ENCODE results near the gene SMG6.

The SMG6 gene

DNA sequence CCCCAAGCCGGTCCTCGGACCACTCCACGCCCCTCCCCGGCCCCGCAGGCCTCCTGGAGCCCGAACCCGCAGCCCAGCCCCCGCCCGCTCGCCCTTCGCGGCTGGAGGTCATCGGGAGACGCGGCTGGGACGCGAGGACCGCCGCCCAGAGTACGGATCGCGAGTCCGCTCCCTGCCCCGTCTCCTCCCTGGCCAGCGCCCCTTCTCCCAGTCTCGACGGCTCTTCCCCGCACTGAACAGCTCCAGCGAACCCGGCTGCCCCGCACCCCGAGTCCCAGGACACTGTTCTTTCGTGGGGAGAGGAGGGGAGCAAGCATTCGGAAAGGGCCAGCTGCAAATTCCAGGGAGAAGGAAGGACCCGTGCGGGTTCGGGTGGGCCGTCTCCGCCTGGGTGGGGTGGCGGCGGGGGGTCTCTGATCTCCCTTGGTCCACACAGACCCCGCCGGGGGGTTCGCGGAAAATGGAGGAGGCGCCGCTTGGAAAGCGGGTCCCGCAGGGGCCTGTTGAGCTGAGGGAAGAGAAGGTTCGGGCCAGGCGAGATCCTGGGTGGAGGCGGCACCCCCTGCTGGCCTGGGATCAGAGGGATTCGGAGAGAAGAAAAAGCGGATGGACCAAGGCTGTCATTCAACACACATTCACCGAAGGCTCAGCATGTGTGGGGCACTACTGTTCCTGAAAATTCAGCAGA is 277.8 kb downstream of the SMG6 start (continued):
- TF ChIP-seq, protein P1, sequence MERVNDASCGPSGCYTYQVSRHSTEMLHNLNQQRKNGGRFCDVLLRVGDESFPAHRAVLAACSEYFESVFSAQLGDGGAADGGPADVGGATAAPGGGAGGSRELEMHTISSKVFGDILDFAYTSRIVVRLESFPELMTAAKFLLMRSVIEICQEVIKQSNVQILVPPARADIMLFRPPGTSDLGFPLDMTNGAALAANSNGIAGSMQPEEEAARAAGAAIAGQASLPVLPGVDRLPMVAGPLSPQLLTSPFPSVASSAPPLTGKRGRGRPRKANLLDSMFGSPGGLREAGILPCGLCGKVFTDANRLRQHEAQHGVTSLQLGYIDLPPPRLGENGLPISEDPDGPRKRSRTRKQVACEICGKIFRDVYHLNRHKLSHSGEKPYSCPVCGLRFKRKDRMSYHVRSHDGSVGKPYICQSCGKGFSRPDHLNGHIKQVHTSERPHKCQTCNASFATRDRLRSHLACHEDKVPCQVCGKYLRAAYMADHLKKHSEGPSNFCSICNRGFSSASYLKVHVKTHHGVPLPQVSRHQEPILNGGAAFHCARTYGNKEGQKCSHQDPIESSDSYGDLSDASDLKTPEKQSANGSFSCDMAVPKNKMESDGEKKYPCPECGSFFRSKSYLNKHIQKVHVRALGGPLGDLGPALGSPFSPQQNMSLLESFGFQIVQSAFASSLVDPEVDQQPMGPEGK (CRISPR knock-in tag; IDR thresholded peaks at IDR 0.05; ENCODE audit: borderline replicate concordance): no peak
- no peak for TF ChIP-seq ZFP3 (CRISPR knock-in tag; IDR thresholded peaks at IDR 0.05)
- no peak for TF ChIP-seq CSDC2 (CRISPR knock-in tag; IDR thresholded peaks at IDR 0.05)
- no peak for TF ChIP-seq RARB (CRISPR knock-in tag; IDR thresholded peaks at IDR 0.05)
- TF ChIP-seq SNAI2 (CRISPR knock-in tag; IDR thresholded peaks at IDR 0.05): no peak

DNA sequence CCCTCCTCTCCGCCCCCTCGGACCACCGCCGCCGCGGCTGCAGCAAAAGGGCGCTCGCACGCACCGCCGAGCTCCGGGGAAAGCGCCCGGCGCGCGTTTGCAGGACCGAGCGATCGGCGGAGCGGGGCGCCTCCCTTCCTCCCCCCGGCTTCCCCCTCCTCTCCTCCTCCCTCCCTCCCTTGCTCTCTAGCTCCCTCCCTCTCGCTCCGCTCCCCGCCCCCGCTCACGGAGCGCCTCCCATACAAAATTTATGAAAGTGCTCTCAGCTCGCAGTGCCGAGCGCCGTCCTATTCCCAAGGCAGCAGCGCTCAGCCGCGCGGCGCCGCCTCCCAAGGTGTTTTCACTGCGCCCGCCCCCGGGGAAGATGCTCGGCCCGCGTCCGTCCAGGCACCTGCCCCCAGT is 278.4 kb downstream of the SMG6 start, which contains the start of gene RTN4RL1:
RTN4RL1 (minus strand) TSS at position 115 of the 402 bp plus-strand sequence. CDS start 469 bp downstream, outside the sequence.
- TF ChIP-seq, protein P2, sequence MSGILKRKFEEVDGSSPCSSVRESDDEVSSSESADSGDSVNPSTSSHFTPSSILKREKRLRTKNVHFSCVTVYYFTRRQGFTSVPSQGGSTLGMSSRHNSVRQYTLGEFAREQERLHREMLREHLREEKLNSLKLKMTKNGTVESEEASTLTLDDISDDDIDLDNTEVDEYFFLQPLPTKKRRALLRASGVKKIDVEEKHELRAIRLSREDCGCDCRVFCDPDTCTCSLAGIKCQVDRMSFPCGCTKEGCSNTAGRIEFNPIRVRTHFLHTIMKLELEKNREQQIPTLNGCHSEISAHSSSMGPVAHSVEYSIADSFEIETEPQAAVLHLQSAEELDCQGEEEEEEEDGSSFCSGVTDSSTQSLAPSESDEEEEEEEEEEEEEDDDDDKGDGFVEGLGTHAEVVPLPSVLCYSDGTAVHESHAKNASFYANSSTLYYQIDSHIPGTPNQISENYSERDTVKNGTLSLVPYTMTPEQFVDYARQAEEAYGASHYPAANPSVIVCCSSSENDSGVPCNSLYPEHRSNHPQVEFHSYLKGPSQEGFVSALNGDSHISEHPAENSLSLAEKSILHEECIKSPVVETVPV (CRISPR knock-in tag; IDR thresholded peaks at IDR 0.05): no peak
- ATAC-seq: peak; percentile 9; the same call in 2 of the 3 replicates

DNA sequence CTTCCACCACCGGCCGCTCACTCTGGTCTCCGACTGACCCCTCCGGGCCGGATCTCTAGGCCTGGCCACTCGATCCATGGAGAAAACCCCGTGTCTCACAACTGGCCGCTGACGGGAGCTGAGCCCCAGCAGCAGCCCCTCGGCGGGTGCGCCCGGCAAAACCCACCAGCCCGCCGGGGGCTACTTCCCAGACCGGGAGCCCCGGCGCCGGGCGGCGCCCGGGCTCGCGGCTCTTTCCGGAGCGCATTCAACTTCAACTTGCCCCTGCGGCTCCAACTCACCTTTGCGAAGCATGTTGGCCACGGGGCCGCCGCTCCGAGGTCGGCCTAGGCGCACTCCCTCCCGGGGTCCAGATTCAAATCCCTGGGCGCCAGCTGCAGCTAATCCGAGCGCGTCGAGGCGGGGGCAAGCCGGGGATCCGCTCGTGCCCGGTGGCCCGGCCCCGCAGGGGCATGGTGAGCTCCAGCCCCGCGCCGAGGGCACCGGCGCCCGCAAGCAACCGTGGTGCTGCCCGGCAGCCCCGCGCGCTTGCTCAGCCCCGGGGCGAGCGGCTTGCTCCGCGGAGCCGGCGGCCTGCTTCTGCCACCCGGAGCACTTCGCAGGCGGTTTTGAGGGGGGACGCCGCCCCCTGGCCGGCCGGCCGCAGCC is 278.9 kb downstream of the SMG6 start:
- TF ChIP-seq, protein P3, sequence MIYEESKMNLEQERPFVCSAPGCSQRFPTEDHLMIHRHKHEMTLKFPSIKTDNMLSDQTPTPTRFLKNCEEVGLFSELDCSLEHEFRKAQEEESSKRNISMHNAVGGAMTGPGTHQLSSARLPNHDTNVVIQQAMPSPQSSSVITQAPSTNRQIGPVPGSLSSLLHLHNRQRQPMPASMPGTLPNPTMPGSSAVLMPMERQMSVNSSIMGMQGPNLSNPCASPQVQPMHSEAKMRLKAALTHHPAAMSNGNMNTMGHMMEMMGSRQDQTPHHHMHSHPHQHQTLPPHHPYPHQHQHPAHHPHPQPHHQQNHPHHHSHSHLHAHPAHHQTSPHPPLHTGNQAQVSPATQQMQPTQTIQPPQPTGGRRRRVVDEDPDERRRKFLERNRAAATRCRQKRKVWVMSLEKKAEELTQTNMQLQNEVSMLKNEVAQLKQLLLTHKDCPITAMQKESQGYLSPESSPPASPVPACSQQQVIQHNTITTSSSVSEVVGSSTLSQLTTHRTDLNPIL (CRISPR knock-in tag; IDR thresholded peaks at IDR 0.05; ENCODE audit: low read depth): no peak
- no peak for TF ChIP-seq PPARA (CRISPR knock-in tag; IDR thresholded peaks at IDR 0.05; ENCODE audit: borderline replicate concordance)
- TF ChIP-seq, protein P4, sequence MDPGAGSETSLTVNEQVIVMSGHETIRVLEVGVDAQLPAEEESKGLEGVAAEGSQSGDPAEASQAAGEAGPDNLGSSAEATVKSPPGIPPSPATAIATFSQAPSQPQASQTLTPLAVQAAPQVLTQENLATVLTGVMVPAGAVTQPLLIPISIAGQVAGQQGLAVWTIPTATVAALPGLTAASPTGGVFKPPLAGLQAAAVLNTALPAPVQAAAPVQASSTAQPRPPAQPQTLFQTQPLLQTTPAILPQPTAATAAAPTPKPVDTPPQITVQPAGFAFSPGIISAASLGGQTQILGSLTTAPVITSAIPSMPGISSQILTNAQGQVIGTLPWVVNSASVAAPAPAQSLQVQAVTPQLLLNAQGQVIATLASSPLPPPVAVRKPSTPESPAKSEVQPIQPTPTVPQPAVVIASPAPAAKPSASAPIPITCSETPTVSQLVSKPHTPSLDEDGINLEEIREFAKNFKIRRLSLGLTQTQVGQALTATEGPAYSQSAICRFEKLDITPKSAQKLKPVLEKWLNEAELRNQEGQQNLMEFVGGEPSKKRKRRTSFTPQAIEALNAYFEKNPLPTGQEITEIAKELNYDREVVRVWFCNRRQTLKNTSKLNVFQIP (CRISPR knock-in tag; IDR thresholded peaks at IDR 0.05; ENCODE audit: borderline replicate concordance, low read depth): no peak
- TF ChIP-seq SNAI2 (CRISPR knock-in tag; IDR thresholded peaks at IDR 0.05): no peak
- TF ChIP-seq ARNTL (CRISPR knock-in tag; IDR thresholded peaks at IDR 0.05; ENCODE audit: borderline replicate concordance, low read depth): no peak
- no peak; the same call in 2 of the 3 replicates for ATAC-seq

DNA sequence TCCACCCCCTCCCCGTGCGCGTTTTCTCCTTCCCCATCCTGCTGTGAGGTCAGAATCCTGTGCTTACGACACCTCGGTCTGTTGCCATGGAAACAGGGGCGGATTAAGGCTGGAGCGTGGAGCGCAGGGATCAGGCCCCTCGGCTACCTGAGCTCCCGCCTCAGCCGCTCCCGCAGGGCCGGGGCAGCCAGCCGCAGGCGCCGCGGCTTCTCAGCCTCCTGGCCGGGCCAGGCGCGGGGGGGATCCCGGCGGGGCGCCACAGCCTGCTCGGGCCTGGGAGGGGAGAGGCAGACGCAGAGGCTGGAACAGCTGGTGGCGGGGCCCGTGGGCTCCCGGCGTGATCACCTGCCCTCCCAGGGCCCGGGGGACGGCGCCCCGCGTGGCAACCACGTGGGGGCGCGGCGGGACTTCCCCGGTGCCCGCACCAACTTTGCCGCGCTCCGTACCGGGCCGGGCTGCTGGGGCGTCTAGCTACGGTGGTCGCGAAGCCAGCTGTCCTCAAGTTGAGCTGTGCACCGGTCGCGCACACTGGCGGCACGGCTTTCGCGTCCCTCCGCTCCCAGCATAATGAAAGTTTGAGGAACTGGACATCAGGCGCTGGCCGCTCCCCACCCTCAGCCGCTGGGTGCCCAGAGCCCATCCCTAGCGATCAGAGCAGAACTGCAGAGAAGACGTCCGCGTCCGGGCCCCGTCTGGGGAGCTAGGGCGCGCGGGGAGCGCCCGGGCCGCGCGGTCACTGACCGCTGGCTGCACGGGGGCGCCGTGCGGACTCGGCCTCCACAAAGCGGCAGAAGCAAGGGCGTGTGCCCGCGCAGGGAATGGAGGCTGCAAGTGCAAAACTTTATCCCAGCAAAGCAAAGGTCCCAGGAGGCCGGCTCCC is 279.7 kb downstream of the SMG6 start:
- TF ChIP-seq, protein P3 (CRISPR knock-in tag; IDR thresholded peaks at IDR 0.05; ENCODE audit: low read depth): no peak
- TF ChIP-seq ISL1 (CRISPR knock-in tag; IDR thresholded peaks at IDR 0.05): no peak
- no peak for TF ChIP-seq ZC3H10 (CRISPR knock-in tag; IDR thresholded peaks at IDR 0.05)
- no peak for TF ChIP-seq TCF4 (CRISPR knock-in tag; IDR thresholded peaks at IDR 0.05; ENCODE audit: borderline replicate concordance)
- TF ChIP-seq OSR1 (CRISPR knock-in tag; IDR thresholded peaks at IDR 0.05): no peak
- TF ChIP-seq, protein P2 (CRISPR knock-in tag; IDR thresholded peaks at IDR 0.05): no peak
- TF ChIP-seq, protein P1 (CRISPR knock-in tag; IDR thresholded peaks at IDR 0.05; ENCODE audit: borderline replicate concordance): no peak
- no peak for TF ChIP-seq ZNF565 (CRISPR knock-in tag; conservative IDR thresholded peaks at IDR 0.05; ENCODE audit: low read depth)
- TF ChIP-seq ZFP30 (CRISPR knock-in tag; IDR thresholded peaks at IDR 0.05): no peak
- no peak for TF ChIP-seq RARB (CRISPR knock-in tag; IDR thresholded peaks at IDR 0.05)
- no peak for TF ChIP-seq ESRRG (CRISPR knock-in tag; IDR thresholded peaks at IDR 0.05)
- TF ChIP-seq GLIS3 (CRISPR knock-in tag; IDR thresholded peaks at IDR 0.05): no peak
- TF ChIP-seq SNAI2 (CRISPR knock-in tag; IDR thresholded peaks at IDR 0.05): no peak
- TF ChIP-seq ZFP3 (CRISPR knock-in tag; IDR thresholded peaks at IDR 0.05): no peak
- TF ChIP-seq ZNF70 (CRISPR knock-in tag; IDR thresholded peaks at IDR 0.05): no peak
- TF ChIP-seq PPARA (CRISPR knock-in tag; IDR thresholded peaks at IDR 0.05; ENCODE audit: borderline replicate concordance): no peak
- ATAC-seq: 0 out of 3 replicates have a peak, but pooled peaks have one; percentile 5
